A673 (cell line): Measurements from ENCODE around the gene CCDC106.

Source experiments
- EZH2 ChIP-seq: fragments of 200-600 bp; sonication (generic); IDR thresholded peaks from 2 replicates; pipeline ENCODE4 v1.6.1; 2017; ENCODE audit warnings: borderline replicate concordance, low read depth, mild to moderate bottlenecking, mixed read lengths, antibody characterized with exemption, low read length; ENCODE audit not compliant: poor library complexity, severe bottlenecking
- TF ChIP-seq, protein P1 (sequence below): fragments of 300-800, 200-600 bp; sonication (generic); conservative IDR thresholded peaks from 2 replicates; pipeline ENCODE4 v1.5.1; 2017; ENCODE audit warnings: low read depth, mild to moderate bottlenecking, antibody characterized with exemption, low read length, moderate library complexity, mixed read lengths

DNA sequence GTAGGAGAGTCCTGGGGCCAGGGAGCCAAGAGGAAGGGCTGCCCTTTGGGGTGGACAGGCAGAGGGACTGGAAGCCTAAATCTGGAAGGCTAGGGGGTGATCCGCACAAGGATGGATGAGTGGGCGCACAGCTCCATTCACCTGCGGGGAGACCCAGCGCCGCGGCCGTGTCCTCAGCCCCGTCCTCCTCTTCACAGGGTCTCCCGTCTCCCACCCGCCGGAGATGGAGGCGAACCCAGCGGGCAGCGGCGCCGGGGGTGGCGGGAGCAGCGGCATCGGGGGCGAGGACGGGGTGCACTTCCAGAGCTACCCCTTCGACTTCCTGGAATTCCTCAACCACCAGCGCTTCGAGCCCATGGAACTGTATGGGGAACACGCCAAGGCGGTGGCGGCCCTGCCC is 34.6 kb upstream of the CCDC106 start:
- TF ChIP-seq, protein P1, sequence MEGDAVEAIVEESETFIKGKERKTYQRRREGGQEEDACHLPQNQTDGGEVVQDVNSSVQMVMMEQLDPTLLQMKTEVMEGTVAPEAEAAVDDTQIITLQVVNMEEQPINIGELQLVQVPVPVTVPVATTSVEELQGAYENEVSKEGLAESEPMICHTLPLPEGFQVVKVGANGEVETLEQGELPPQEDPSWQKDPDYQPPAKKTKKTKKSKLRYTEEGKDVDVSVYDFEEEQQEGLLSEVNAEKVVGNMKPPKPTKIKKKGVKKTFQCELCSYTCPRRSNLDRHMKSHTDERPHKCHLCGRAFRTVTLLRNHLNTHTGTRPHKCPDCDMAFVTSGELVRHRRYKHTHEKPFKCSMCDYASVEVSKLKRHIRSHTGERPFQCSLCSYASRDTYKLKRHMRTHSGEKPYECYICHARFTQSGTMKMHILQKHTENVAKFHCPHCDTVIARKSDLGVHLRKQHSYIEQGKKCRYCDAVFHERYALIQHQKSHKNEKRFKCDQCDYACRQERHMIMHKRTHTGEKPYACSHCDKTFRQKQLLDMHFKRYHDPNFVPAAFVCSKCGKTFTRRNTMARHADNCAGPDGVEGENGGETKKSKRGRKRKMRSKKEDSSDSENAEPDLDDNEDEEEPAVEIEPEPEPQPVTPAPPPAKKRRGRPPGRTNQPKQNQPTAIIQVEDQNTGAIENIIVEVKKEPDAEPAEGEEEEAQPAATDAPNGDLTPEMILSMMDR = no peak
- TF ChIP-seq EZH2 = no peak
